A673 (cell line): ENCODE results near the gene ZFYVE28.

ENCODE experiments used
- EZH2 ChIP-seq: fragments of 200-600 bp; sonication (generic); IDR thresholded peaks from 2 replicates; pipeline ENCODE4 v1.6.1; 2017; ENCODE audit warnings: borderline replicate concordance, low read depth, mild to moderate bottlenecking, mixed read lengths, antibody characterized with exemption, low read length; ENCODE audit not compliant: poor library complexity, severe bottlenecking
- TF ChIP-seq, protein P1 (sequence below): fragments of 300-800, 200-600 bp; sonication (generic); conservative IDR thresholded peaks from 2 replicates; pipeline ENCODE4 v1.5.1; 2017; ENCODE audit warnings: low read depth, mild to moderate bottlenecking, antibody characterized with exemption, low read length, moderate library complexity, mixed read lengths

DNA sequence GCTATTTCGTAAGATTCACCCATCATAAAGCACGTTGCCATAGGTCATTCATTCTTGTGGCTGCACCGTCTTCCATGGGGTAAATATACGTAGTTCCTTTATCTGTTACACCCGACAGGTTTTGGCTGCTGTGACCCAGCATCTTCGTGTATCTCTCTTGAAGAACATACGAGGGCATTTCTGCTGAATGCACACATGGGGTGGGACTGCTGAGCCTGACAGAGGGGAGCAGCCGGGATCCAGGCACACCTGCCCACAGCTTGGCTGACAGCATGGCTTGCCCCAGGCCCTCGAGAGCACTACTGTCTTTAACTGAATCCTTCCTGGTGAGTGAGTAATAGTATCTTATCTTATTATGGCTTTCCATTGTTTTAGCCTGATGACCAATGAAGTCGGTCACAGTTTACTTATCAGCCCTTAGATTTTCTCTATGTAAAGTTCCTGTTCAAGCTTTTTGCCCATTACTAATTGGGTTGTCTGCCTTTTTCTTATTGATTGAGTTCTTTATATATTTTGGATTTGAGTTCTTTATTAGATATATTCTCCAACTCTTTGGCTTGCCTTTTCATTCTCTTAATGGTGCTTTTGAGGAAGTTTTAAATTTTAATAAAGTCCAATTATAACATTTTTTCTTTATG is 111.6 kb downstream of the ZFYVE28 start:
- TF ChIP-seq, protein P1, sequence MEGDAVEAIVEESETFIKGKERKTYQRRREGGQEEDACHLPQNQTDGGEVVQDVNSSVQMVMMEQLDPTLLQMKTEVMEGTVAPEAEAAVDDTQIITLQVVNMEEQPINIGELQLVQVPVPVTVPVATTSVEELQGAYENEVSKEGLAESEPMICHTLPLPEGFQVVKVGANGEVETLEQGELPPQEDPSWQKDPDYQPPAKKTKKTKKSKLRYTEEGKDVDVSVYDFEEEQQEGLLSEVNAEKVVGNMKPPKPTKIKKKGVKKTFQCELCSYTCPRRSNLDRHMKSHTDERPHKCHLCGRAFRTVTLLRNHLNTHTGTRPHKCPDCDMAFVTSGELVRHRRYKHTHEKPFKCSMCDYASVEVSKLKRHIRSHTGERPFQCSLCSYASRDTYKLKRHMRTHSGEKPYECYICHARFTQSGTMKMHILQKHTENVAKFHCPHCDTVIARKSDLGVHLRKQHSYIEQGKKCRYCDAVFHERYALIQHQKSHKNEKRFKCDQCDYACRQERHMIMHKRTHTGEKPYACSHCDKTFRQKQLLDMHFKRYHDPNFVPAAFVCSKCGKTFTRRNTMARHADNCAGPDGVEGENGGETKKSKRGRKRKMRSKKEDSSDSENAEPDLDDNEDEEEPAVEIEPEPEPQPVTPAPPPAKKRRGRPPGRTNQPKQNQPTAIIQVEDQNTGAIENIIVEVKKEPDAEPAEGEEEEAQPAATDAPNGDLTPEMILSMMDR: no peak
- TF ChIP-seq EZH2: no peak
